ENCODE measurements around the gene DISP3.

Gene DISP3

DNA sequence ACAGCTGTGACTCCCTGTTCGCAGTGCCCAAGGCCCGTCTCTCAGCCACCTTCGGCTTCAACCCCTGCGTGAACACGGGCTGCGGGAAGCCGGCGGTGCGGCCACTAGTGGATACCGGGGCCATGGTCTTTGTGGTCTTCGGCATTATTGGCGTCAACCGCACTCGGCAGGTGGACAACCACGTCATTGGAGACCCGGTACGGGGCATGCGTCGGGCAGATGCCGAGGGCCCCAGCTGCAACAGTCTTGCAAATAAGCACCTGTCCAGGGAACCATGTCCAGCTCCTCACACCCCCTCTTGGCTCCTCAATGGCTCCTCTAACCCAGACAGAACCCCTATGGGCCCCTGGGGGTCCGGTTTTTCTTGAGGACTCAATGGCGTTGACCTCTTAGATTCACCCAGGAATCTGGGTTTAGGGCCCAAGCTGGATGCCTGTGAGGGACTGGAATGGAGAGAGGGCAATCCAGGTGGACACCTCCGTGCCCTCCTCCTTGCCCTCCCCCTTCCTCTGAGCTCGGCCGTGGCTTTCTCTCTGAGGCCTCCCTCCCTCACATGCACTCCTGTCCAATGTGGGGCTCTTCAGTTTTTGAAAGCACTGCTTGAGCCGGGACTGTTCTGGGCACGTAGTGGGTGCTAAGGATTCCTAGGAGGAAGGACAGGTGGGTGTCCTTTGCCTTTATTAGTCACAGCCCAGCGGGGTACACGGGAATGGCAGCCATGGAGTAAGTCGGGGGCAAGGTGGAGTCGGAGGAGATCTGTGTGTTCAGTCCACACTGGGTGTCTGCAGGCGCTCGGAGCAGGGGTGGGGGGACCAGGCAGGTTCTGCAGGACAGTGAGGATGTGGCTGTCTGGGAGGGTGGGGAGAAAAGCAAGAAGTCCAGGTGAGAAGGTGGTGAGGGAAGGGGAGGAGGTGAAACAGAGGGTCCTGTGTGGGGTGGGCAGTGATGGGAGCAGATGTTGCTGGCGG is 51.1 kb downstream of the DISP3 start:
- Histone ChIP-seq H3K4me3 (no peak overlapping the region), H3K9ac (ENCODE audit: insufficient read length) (no peak overlapping the region), H3K27ac (no peak overlapping the region), H3K36me3 (ENCODE audit: insufficient read depth, low read length) (no peaks in the 10 kb centered on the region), H3K9me3 (ENCODE audit: low read depth, low read length) (no peaks in the 10 kb centered on the region)
- no peak for DNase-seq (ENCODE audit: low read depth, low spot score)
- TF ChIP-seq EZH2 (IDR thresholded peaks at IDR 0.05) (no peak), FOXP2 (optimal IDR thresholded peaks at IDR 0.05; ENCODE audit: control extremely low read depth, extremely low read length, insufficient read depth) (no peak), POLR2AphosphoS5 (IDR thresholded peaks at IDR 0.05; ENCODE audit: borderline replicate concordance, low read depth, low read length) (no peak)

- DNase-seq (ENCODE audit: low read depth, low spot score): no peak
- H3K9ac ChIP-seq (ENCODE audit: insufficient read length): no peak overlapping the region
- no peaks in the 10 kb centered on the region for H3K36me3 ChIP-seq (ENCODE audit: insufficient read depth, low read length)
- H3K4me3 ChIP-seq: no peak overlapping the region
- H3K9me3 ChIP-seq (ENCODE audit: low read depth, low read length): no peaks in the 10 kb centered on the region
- no peak overlapping the region for H3K27ac ChIP-seq
- TF ChIP-seq EZH2 (IDR thresholded peaks at IDR 0.05) (no peak), POLR2AphosphoS5 (IDR thresholded peaks at IDR 0.05; ENCODE audit: borderline replicate concordance, low read depth, low read length) (no peak), FOXP2 (optimal IDR thresholded peaks at IDR 0.05; ENCODE audit: control extremely low read depth, extremely low read length, insufficient read depth) (no peak)
These were observed 51.9 kb downstream of the DISP3 start for GRCh38 chr1:11530731-11531311.

- TF ChIP-seq EZH2 (IDR thresholded peaks at IDR 0.05) (no peak), FOXP2 (optimal IDR thresholded peaks at IDR 0.05; ENCODE audit: control extremely low read depth, extremely low read length, insufficient read depth) (no peak), POLR2AphosphoS5 (IDR thresholded peaks at IDR 0.05; ENCODE audit: borderline replicate concordance, low read depth, low read length) (no peak)
- H3K27ac ChIP-seq: no peak overlapping the region
- no peak overlapping the region for H3K9ac ChIP-seq (ENCODE audit: insufficient read length)
- H3K4me3 ChIP-seq: no peak overlapping the region
- no peaks in the 10 kb centered on the region for H3K9me3 ChIP-seq (ENCODE audit: low read depth, low read length)
- no peaks in the 10 kb centered on the region for H3K36me3 ChIP-seq (ENCODE audit: insufficient read depth, low read length)
- no peak for DNase-seq (ENCODE audit: low read depth, low spot score)
These were observed 52.4 kb downstream of the DISP3 start for GRCh38 chr1:11531314-11531870.

GRCh38 chr1:11531943-11532342 is 53.0 kb downstream of the DISP3 start:
- no peak overlapping the region for H3K4me3 ChIP-seq
- no peaks in the 10 kb centered on the region for H3K36me3 ChIP-seq (ENCODE audit: insufficient read depth, low read length)
- H3K9ac ChIP-seq (ENCODE audit: insufficient read length): no peak overlapping the region
- H3K27ac ChIP-seq: no peak overlapping the region
- DNase-seq (ENCODE audit: low read depth, low spot score): no peak
- H3K9me3 ChIP-seq (ENCODE audit: low read depth, low read length): no peaks in the 10 kb centered on the region
- TF ChIP-seq POLR2AphosphoS5 (IDR thresholded peaks at IDR 0.05; ENCODE audit: borderline replicate concordance, low read depth, low read length) (no peak), EZH2 (IDR thresholded peaks at IDR 0.05) (no peak), FOXP2 (optimal IDR thresholded peaks at IDR 0.05; ENCODE audit: control extremely low read depth, extremely low read length, insufficient read depth) (no peak)

DNA sequence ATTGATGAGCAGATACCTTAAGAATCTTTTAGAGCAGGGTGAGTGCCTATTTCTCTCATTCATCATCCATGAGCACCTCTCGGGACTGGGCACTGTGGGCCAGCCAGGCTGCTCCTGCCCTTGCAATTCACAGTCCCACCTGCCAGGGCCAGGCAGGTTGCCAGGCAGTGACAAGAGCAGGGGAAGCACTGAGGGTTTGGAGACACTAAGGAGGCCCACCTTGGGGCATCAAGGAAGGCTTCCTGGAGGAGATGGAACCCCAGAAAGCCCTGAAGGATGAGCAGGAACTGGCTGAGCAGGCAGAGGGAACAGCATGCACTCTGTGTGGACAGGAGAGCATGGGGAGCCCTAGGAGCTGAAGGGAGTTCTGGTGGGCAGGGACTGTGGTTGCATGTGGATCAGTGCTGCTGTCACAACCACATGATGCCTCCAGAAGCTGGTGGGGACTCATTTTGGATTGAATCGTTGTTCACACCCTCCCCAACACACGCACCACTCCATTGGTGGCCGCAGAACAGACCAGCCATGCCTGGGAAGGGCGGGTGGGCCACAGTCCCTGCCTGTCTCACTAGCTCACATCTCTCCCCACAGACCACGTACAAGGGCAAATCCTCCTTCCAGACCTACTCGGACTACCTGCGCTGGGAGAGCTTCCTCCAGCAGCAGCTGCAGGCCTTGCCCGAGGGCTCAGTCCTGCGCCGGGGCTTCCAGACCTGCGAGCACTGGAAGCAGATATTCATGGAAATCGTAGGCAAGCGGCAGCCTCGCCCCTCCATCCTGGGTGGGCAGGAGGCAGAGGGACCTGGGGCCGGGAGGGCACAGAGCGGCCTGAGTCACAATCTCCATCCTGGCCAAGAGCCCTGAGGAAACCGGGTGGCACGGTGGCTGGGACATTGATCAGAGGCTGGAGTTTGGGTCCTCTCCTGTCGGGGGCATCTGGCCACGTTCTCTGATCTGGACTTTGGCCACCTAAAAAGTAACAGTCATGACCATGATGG is 55.1 kb downstream of the DISP3 start:
- Histone ChIP-seq H3K9me3 (ENCODE audit: low read depth, low read length) (no peaks in the 10 kb centered on the region), H3K36me3 (ENCODE audit: insufficient read depth, low read length) (no peaks in the 10 kb centered on the region), H3K27ac (no peak overlapping the region), H3K4me3 (no peak overlapping the region), H3K9ac (ENCODE audit: insufficient read length) (no peak overlapping the region)
- no peak for TF ChIP-seq EZH2 (IDR thresholded peaks at IDR 0.05)
- no peak for TF ChIP-seq FOXP2 (optimal IDR thresholded peaks at IDR 0.05; ENCODE audit: control extremely low read depth, extremely low read length, insufficient read depth)
- no peak for TF ChIP-seq POLR2AphosphoS5 (IDR thresholded peaks at IDR 0.05; ENCODE audit: borderline replicate concordance, low read depth, low read length)
- no peak for DNase-seq (ENCODE audit: low read depth, low spot score)

GRCh38 chr1:11534846-11535245 is 55.9 kb downstream of the DISP3 start:
- TF ChIP-seq POLR2AphosphoS5 (IDR thresholded peaks at IDR 0.05; ENCODE audit: borderline replicate concordance, low read depth, low read length) (no peak), EZH2 (IDR thresholded peaks at IDR 0.05) (no peak), FOXP2 (optimal IDR thresholded peaks at IDR 0.05; ENCODE audit: control extremely low read depth, extremely low read length, insufficient read depth) (no peak)
- no peak for DNase-seq (ENCODE audit: low read depth, low spot score)
- Histone ChIP-seq H3K36me3 (ENCODE audit: insufficient read depth, low read length) (no peaks in the 10 kb centered on the region), H3K9ac (ENCODE audit: insufficient read length) (no peak overlapping the region), H3K27ac (no peak overlapping the region), H3K9me3 (ENCODE audit: low read depth, low read length) (no peaks in the 10 kb centered on the region), H3K4me3 (no peak overlapping the region)

- Histone ChIP-seq H3K36me3 (ENCODE audit: insufficient read depth, low read length) (no peaks in the 10 kb centered on the region), H3K27ac (no peak overlapping the region), H3K4me3 (no peak overlapping the region), H3K9me3 (ENCODE audit: low read depth, low read length) (no peaks in the 10 kb centered on the region), H3K9ac (ENCODE audit: insufficient read length) (no peak overlapping the region)
- DNase-seq (ENCODE audit: low read depth, low spot score): no peak
- TF ChIP-seq POLR2AphosphoS5 (IDR thresholded peaks at IDR 0.05; ENCODE audit: borderline replicate concordance, low read depth, low read length) (no peak), FOXP2 (optimal IDR thresholded peaks at IDR 0.05; ENCODE audit: control extremely low read depth, extremely low read length, insufficient read depth) (no peak), EZH2 (IDR thresholded peaks at IDR 0.05) (no peak)
These were observed 56.4 kb downstream of the DISP3 start for GRCh38 chr1:11535316-11535715.

Measured in SK-N-MC (cell line).